Activated CD8-positive, alpha-beta memory T cell treated with anti-CD3 and anti-CD28 coated beads for 1 hour (primary cell): ENCODE measurements around the gene WDR17.

ENCODE experiments used
- DNase-seq, 2 donors: peaks; one replicate each; pipeline ENCODE4 v3.0.0-alpha.2; 2020; ENCODE audit warnings: low read depth in 1 of 2; ENCODE audit errors: extremely low read depth in 1 of 2

The WDR17 gene

DNA sequence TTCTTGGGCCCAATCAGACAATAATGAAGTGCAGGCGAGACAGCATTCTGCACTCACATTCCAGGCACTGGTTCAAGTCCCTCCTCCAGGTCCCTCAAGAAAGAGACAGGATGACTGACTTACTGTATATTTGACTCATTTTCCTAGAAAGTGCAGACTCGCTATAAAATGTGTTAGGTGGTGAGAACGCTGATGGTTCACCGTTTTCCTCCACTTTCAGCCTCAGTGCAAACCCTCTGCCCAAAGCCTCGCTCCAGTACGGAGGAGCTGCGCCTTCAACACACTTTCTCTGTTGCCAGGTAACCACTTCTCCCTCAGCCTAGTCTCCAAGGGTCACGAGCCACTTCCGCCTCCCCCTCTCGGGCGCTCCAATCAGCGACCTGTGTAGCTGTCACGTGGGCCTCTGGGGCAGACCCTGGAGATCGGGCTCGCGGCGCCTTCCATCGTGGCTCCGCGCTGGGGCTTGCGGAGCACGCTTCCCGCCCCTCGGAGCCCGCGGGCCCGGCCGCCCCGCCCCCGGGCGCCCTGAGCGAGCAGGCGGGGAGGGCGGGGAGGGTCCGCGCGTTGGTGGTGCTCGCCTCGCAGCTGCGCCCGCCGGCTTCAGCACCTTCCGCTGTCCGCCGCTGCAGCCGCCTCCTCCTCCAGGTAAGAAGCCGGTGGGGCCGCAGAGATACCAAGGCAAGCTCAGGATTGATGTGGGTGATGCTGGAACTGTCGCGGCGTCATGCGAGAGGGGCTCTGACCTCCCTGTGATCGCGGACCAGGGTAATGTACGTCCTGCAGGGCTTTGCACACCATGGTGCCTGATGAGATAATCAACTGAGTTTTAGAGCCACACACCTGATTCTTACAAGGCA lies at the start of gene WDR17:
Gene WDR17 (plus strand): TSS at position 407 of the 857 bp plus-strand sequence. CDS start 45,740 bp downstream, outside the sequence.
- peak; percentile 18 to 40 for DNase-seq

DNA sequence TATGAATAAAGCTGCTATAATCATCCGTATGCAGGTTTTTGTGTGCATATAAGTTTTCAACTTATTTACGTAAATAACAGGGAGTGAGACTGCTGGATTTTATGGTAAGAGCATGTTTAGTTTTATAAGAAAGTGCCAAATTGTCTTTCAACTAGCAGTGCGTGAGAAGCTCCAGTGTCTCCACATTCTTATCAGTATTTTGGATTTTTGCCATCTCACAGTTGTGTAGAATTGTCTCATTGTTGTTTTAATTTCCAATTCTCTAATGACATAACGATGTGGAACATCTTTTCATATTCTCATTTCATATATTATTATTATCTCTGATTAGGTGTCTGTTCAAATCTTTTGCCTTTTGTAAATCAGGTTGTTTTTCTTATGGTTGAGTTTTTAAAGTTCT lies 49.0 kb upstream of the WDR17 start:
- no peak for DNase-seq

DNA sequence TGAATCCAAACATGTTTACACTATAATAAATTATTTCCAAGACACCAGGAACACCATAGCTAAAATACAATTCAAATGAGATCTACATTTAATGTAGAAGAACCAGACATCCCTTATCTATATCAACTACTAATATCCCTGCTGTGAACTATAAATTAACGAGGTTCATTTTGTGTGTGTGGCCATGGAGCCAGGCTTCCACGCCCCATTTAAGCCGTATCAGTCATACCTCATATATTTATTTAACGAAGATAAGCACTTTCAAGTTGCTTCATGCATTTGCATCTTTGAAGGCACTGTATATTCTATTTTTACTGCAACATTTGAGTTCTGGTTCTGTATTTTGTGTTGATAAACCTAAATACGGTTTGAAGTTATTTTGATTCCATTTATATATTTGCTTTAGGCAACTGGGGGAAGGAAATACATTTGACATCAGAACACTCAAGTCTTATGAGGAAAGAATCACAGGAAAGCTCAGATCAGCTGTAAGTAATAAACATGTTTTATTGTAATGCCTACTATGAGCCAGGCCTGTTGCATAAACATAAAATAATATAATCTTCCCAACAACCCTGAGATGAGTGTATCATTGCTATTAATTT lies 45.1 kb upstream of the WDR17 start:
- no peak for DNase-seq

DNA sequence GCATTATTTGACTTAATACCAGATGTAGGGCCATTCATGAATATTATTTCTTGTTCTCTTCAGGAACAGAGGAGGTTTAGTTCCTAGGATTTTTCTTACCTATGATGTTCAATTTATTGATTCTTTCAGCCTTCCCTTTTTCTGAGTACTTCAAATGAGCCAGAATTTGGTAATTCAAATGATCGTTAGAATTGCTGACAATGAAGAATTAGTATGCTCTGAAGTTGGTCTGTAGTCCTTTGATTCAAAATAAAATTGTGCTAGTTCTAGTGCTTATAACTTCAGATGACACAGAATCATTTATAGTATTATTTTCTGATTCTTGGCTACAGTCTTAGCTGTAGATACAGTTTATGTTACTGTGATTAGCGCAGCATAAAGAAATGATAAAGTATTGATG lies 35.2 kb upstream of the WDR17 start:
- DNase-seq, result no peak

DNA sequence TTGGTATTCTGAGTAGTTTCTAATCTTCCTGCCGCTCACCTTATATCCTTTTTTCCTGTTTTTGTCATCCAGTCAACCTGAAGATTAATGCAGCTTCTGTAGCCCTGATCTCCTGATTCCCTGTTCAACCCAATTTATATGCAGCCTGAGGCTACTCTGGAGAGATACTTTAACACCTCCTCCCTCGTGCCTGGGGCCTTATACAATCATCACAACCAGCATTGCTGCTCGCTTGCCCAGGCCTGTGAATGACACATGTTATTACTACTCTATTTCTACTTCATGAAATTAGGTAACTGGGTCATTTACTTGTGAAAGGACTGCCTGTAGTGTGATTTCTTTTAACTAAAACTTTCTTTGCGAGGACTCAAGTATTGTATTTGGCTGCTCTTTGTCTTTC lies 33.7 kb upstream of the WDR17 start:
- DNase-seq, result no peak

DNA sequence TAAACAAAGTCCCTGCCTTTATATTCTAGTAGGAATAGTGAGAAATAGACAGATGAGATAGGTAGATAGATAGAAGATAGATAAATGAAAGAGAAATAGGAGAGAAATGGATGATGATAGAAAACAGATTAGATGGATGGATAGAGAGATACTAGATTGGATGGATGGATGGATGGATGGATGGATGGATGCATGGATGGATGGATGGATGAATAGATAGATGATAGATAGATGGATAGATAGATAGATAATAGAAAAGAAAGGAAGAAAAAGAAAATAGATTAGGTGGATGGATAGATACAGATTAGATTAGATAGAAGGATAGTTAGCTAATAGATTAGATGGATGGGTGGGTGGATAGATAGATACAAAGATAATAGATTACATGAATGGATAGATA lies 33.2 kb upstream of the WDR17 start:
- DNase-seq, result no peak

DNA sequence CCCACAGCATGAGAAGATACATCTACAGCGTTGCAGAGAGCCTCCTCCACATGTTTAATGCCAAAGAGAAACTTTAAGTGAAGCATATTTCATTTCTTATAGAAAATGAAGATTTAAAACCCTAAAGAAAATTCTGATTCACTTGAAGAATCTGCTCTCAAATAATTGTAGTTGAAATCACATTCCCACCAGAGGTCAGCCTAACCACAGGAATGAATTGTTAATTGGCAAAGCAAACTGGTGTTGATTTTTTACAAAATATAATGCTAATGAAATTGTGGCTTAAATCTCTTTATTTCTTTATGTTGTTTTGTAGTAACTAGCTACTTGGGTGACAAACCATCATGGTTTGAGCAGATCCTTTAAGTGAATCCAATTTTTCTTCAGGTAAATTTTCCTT lies 31.1 kb upstream of the WDR17 start:
- DNase-seq, result no peak

DNA sequence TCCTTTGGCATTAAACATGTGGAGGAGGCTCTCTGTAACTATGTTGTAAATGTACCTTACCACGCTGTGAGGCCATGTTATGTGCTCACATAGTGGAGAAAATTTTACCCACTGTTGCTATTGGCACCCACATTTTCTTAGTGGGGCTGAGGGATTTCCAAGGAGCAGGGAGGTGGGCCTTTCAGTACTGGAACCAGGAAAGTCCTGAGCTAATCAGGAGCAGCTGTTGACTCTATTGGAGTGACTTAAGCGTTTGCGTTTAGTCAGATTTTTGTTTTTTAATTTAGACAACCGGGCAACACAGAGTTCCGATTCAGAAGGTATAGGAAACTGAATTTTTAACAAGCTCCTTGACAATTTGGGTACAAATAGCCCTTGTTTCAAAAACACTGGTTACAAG lies 30.7 kb upstream of the WDR17 start:
- DNase-seq, result no peak

DNA sequence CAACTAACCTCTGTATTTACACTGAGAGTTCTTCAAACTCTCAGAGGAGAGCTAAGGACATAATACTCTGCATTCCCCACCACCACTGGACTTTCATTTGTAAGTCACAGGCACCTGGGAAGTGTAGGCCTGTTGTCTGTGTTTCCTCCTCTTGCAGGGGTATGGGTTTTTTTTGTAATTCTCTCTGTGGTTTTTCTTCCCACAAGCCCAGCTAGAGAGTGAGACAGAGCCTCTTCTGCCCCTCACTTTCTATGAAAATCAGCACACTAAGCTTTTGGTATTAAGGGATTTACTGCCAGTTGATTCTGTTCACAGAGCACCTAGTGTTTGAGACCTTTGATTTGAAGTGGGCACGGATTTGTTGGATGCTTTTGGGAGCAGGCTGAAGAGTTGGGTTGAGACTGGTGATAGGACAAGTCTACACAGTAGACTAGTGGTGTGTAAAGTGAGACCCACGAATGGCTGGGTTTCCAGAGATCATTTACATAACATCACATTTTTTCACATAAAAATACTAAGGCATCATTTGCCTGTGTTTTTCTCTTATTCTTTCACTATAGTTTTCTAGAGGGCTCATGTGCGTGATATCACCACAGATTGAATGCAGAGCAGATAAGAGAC lies 28.9 kb upstream of the WDR17 start:
- no peak for DNase-seq

DNA sequence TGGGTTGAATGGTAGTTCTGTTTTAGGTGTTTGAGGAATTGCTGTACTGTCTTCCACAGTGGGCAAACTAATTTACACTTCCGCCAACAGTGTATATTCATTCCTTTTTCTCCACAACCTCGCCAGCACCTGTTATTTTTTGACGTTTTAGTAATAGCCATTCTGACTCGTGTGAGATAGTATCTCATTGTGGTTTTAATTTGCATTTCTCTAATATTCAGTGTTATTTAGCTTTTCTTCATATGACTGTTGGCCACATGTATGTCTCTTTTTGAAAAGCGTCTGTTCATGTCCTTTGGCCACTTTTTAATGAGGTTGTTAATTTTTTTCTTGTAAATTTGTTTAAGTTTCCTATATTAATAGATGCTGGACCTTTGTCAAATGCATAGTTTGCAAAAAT lies 26.9 kb upstream of the WDR17 start:
- no peak for DNase-seq

DNA sequence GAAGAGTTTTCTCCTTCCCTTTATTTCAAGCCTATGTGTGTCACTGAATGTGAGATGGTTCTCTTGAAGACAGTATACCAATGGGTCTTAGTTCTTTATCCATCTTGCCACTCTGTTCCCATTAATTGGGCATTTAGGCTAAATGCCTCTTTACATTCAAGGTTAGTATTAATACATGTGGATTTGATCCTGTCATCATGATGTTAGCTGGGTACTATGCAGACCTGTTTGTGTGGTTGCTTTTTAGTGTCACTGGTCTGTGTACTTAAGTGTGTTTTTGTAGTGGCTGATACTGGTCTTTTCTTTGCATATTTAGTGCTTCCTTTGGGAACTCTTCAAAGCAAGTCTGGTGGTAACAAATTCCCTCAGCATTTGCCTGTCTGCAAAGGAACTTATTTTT lies 23.4 kb upstream of the WDR17 start:
- no peak for DNase-seq

DNA sequence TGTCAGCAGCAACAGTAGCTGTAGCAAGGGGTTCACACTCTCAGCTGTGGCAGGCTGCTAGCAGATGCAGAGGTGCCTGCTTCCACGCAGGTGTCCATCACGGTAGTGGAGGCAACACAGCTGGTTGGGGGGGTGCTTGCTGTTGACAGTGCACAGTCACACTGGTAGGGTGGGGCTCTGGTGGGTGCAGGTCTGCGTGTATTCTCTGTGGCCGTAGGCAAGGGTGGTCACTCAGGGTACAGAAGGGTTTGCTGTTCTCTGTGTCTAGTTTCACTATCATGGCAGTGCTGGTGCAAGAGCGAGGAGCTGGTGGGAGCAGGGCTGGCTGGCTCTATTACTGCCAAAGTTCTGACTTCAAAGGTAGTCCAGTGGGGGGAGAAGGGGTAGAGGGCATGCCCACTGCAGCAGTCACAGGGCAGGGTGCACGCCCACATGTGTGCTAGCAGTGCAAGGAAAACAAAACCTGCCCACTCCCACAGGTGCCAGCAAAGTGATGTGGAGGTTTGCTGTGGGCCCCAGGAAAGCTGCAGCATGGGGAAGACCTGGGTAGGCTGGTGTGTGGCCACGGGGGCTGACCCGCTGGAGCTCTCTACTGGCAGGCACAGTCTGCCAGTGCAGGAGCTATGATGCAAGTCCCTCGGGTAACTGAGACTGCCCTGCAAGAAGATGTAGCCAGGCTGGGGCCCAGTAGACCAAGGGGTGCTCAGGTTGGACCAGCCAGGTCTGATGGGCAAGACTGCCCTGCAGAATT lies 21.6 kb upstream of the WDR17 start:
- no peak for DNase-seq

DNA sequence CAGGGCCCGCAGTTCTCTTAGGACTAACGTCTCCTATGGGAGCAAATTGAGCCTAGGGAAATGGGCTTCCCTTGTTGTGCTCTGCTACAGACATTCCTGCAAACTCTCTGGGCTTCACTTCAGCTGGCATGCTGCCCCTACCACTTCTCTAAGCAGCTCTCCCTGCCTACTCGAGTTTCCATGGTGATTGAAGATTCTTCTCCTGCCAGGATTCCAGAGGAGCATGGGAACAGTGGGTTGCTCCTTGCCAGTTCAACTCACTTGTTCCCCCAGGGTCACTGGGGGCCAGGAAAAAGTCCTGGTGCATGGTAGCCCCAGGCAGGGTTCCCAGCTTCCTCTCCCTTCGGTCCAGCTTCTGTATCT lies 21.1 kb upstream of the WDR17 start:
- no peak for DNase-seq

DNA sequence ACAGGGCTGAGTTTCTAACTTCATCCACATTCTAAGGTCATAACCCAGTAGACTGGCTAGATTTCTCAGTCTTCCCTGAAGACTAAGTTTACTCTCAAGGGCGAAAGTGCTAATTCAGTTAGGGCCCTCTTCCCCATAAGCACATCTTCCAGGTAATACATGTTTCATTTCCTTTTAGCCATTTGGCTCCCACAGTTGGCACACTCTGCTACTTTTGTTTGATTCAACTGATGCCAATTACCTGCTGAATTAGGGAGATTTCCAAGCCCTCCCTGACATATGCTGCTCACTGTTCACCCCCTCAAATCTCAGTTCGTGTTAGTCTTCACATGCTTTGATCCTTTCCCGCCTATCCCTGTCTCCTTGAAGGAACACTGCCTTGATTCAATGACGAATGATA lies 17.0 kb upstream of the WDR17 start:
- no peak for DNase-seq

DNA sequence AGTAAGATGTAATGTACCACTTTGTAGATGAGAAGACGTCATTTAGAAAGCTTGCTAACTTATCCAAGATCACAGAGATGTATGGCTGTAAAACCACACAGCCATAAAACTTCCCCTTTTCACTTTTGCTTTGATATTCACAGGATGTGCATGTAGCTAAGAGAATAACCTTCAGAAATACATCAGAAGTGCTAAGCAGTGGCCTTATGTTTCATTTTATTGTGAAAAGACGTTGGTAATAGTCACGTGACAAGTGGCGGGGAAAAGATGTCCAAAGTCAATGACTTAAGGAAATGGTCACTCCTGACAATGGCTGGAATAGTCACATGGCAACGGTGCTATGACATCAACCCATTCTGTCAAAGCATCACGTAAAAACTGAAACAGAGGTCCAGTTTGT lies 12.9 kb upstream of the WDR17 start:
- no peak for DNase-seq

DNA sequence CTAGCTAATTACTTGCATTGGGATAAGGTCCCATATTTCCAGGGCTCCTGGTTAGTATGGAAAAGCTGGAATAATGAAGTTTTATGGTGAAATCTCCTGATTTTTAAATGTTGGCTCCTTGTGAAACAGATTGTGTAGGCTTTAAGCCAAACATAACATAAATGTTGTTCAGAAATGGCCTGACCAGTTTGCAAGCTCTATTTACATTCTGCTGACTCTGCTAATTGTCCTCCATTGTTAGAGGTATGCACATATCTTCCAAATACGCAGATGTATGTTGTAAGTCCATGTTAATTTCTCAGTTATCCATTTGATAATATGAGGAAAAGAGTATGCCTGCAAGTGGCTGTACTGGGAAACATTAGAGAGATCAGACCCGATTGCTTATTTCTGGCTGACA lies 11.9 kb upstream of the WDR17 start:
- DNase-seq, result no peak

DNA sequence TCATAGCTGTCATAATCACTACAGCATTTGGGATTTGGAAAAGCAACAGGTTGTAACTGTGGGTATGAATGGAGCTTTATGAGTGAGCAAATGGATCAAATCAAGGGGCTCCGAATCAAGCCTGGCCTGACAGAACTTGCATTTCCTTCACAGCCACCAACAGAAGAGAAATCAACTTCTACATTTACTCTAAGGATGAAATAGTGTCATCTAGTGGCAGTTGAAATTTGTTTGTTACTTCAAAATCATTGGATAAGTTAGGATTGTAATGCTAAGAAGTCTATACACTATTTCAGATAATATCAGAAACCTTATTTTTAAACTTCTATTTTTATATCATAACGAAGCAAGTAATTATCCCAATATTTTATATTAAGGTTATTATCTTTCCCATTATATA lies 10.7 kb upstream of the WDR17 start:
- no peak for DNase-seq

DNA sequence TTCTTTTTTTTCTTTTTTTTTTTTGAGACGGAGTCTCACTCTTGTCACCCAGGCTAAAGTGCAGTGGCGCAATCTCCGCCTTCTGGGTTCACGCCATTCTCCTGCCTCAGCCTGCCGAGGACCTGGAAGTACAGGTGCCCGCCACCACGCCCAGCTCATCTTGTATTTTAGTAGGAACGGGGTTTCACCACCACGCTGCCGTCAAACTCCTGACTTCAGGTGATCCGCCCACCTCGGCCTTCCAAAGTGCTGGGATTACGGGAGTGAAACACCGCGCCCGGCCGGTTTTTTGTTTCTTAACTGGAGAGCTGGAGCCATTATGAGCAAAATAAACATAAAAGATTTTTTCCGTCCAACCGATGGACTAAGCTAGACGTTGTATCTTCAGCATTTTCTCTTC lies 1.9 kb upstream of the WDR17 start:
- no peak for DNase-seq

DNA sequence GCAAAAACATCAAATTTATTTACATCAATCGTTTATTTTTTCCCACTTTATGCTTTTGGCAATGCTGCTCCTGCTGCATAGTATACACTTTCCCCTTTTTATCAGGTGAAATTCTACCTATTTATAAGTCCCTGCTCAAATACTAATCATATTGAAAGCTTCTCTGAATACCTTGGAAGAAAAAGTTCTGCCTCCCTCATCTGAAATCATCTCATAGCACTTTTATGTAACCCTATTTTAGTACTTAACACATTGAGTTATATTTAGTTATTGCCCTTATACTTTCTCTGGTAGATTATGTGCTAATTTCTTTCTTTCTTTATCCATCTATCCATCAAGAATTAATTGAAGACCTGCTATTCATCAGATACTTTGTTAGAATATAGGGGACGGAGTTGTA lies 1.1 kb upstream of the WDR17 start:
- no peak for DNase-seq

DNA sequence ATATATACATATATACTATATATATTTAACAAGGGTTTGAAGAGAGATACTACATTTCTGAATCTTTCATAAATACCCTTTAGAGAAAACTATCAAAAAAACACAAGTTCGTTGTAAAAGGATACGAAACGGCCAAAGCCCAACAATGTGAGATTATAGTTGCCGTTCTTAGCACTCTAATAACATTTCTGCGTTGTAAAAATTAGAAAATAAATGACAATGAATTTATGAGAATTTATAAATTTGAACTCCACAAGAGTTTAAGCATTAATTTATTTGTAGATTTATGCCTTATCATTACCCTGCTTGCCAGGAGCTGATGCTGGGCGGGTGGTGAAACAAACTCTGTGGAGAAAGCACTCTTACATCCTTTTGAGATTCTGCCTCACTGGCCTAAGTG lies 1.1 kb downstream of the WDR17 start:
- no peak for DNase-seq

DNA sequence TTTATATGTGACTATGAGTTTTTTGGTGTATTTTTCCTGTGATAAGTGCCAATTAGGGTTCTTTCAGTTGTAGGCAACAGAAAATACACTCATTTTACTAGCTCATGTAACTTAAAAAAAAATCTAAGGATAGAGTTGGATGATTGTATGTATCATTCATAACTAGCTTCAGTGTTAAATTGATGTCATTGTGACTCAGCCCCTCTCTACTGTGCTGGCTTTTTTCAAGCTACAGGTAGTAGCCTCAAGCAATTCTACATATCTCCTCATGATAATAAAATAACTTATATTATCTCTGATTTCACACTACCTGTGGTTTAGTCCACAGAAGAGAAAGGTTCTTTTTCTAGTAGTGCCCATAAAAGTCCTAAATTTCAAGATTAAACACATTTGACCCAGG lies 11.9 kb downstream of the WDR17 start:
- DNase-seq, result no peak

DNA sequence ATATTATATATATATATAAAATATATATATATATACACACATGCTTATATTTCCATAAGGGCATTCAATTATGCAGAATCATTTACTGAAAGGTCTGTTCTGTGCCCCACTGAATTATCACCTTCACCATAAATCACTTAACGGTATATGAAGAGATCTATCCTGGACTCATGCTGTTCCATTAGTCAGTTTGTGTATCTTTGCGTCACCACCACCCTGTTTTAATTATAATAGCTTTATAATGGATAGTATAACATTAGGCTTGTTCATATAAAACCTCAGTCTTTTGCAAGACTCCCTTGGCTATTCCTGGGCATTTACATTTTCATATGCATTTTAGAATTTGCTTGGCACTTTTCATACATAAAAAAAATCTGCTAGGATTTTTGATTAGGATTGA lies 19.1 kb downstream of the WDR17 start:
- DNase-seq, result no peak
